HL-60/S4 treated with phorbol 12-myristate 13-acetate at 8.2 ng/mL for 4 days and 3 days (cell line): Measurements from ENCODE around the gene KLHL7.

Source experiments
- in situ Hi-C: fragments of 300-500 bp; cut with MboI; formaldehyde crosslinking; loops from 2 replicates; pipeline ENCODE4 v1.15.0; 2022; ENCODE audit warnings: low sequenced_read_pairs

KLHL7 gene, protein sequence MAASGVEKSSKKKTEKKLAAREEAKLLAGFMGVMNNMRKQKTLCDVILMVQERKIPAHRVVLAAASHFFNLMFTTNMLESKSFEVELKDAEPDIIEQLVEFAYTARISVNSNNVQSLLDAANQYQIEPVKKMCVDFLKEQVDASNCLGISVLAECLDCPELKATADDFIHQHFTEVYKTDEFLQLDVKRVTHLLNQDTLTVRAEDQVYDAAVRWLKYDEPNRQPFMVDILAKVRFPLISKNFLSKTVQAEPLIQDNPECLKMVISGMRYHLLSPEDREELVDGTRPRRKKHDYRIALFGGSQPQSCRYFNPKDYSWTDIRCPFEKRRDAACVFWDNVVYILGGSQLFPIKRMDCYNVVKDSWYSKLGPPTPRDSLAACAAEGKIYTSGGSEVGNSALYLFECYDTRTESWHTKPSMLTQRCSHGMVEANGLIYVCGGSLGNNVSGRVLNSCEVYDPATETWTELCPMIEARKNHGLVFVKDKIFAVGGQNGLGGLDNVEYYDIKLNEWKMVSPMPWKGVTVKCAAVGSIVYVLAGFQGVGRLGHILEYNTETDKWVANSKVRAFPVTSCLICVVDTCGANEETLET

GRCh38 chr7:23105644-23106056 lies at the start of gene KLHL7:
Gene KLHL7 (plus strand): TSS chr7:23105785. CDS start chr7:23106027, 242 bp downstream.
- in situ Hi-C loops, result no loop called here

DNA sequence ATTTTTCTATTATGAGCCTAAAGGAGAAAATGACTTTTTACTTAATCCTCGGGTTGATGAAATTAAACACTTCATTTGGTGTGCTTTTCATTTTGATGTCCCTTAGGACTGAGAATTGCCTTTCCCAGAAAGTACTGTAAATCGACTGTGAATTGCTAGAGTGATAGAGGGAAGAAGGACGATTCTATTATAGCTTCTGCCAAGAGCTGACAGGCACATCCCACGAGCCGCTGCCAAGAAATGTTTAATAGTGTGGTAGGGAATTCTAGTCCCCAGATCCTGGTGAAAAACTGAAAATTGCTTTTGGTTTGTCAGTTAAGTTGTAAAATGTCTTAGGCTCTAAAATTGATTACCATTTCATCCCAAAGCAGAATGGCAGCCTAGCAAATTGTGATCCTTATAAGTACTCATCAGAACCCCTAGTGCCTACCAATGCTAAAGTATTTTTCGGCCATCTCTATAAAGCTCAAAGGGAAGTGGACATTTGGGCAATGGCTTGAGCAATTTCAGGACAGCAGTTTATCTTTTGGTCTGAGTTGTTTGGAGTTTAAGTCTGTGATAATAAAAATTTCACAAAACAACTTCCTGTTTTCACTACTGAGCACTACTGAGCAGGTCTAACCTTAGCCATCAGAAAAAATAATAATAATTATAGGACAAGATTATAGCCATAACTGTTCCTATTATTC lies 47.0 kb upstream of the KLHL7 start:
- in situ Hi-C loops, result loop anchor here (25.0 kb wide), 1 partner anchor 496 kb away; no protein-coding TSS in a partner anchor

DNA sequence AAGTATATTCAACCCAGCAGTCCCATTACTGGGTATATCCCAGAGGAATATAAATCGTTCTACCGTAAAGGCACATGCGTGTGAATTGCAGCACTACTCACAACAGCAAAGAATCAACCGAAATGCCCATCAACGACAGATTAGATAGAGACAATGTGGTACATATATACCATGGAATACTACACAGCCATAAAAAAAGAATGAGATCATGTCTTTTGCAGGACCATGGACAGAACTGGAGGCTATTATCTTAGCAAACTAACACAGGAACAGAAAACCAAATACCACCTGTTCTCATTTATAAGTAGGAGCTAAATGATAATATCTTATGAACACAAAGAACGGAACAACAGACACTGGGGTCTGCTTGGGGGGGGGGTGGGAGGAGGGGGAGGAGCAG lies 44.3 kb upstream of the KLHL7 start:
- in situ Hi-C loops, result loop anchor here (25.0 kb wide), 1 partner anchor 499 kb away; no protein-coding TSS in a partner anchor

DNA sequence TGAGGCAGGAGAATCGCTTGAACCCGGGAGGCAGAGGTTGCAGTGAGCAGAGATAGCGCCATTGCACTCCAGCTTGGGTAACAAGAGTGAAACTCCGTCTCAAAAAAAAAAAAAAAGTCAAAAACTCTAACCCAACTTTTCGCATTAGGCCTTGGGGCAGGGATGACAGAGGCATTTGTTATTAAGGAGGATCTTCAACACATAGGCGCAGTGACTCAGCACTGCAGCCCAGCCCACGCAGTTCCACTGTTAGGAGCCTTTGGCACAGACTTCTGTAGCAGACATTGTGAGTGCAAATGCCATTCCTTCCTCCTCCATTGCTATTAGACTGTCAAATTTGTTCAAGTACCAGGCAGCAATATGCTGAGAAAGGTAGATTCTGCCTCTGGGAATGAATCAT lies 43.1 kb upstream of the KLHL7 start:
- in situ Hi-C loops, result loop anchor here (25.0 kb wide), 1 partner anchor 500 kb away; no protein-coding TSS in a partner anchor

GRCh38 chr7:23065974-23066373 lies 39.6 kb upstream of the KLHL7 start:
- in situ Hi-C loops, result loop anchor here (25.0 kb wide), 1 partner anchor 504 kb away; no protein-coding TSS in a partner anchor

DNA sequence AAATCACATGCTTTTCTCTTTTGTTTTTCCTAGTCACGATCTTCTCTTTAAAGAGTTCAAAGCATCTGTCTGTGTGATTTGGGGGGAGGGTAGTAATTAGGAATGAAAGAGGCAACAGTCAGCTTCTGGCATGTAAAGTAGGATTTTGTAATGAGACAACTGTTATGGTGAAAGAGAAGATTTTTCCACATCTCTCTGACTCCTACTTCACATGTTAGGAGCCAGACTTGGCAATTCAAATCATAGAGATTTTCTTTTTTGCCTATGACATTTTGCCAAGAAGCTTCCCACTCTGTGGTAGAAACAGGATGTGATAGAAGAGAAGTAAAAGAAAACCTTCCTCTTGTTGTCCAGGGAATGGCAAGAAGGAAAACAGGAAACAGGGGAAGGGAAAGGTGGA lies 38.3 kb upstream of the KLHL7 start:
- in situ Hi-C loops, result loop anchor here (25.0 kb wide), 1 partner anchor 505 kb away; no protein-coding TSS in a partner anchor

DNA sequence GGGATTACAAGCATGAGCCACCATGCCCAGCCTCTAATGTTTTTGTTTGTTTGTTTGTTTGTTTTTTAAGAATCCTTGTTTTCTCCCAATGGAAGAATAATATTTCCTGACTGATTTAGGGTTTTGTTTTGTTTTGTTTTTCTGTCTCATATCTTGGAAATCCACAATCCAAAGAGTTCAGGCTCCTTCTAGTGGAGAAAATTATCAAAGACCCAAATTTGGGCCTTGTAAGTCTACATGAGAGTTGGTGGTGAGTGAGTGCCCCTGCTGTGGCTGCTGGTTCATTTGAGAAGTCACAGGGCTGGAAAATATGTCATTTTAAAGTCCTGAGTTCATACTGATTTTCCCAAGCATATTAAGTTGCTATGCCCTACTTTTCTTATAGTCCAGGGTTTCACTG lies 33.5 kb upstream of the KLHL7 start:
- in situ Hi-C loops, result loop anchor here (25.0 kb wide), 1 partner anchor 510 kb away; no protein-coding TSS in a partner anchor

DNA sequence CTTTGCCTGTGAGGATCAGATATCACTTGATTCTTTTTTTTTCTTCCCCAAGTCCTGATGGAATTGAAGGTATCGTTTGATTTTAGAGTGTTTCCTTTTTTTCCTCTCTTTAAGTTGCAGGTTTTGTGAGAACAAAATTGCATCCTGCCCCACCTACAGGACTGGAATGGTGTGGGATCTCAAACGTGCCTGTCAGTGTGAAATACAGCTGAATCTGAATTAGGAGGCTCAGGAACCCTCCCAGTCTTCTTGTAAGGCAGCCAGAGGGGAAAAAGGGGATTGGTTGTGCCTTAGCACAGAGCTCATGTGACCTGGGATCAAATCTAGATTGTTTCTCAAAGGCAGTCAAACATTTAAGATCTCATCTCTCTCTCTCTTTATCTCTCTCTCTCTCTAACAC lies 32.7 kb upstream of the KLHL7 start:
- in situ Hi-C loops, result loop anchor here (25.0 kb wide), 1 partner anchor 511 kb away; no protein-coding TSS in a partner anchor

GRCh38 chr7:23074443-23075261 lies 30.9 kb upstream of the KLHL7 start:
- in situ Hi-C loops, result loop anchor here (25.0 kb wide), 1 partner anchor 512 kb away; no protein-coding TSS in a partner anchor

GRCh38 chr7:23075571-23075970 lies 30.0 kb upstream of the KLHL7 start:
- in situ Hi-C loops, result no loop called here

- in situ Hi-C loops, result no loop called here
Observed at GRCh38 chr7:23076772-23077171, 28.8 kb upstream of the KLHL7 start.

DNA sequence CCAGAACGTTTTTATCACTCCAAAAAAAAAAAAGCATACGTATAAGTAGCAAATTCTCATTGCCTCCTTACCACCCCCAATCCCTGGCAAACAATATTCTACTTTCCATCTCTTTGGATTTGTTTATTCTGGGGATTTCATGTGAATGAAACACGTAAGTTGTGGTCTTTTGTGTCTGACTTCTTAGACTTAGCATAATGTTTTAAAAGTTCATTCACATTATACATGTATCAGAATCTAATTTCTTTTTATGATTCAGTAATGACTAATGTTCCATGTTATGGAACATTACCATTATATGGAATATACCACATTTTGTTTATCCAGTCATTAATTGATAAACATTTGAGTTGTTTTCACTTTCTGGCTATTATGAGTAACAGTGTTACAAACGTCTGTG lies 12.5 kb upstream of the KLHL7 start:
- in situ Hi-C loops, result no loop called here

DNA sequence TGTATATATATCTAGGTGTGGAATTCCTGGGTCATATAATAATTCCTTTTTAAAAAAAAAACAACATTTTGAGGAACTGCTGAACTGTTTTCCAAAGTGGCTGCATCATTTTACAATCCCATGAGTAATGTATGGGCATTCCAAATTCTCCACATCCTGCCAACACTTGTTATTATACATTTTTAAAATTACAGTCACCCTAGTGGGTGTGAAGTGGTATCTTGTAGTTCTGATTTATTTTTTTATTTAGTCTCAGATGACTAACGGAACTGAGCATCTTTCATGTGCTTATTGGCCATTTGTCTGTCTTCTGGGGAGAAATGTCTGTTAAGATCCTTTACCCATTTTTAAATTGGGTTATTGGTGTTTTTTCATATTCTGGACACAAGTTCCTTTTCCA lies 12.0 kb upstream of the KLHL7 start:
- in situ Hi-C loops, result no loop called here

DNA sequence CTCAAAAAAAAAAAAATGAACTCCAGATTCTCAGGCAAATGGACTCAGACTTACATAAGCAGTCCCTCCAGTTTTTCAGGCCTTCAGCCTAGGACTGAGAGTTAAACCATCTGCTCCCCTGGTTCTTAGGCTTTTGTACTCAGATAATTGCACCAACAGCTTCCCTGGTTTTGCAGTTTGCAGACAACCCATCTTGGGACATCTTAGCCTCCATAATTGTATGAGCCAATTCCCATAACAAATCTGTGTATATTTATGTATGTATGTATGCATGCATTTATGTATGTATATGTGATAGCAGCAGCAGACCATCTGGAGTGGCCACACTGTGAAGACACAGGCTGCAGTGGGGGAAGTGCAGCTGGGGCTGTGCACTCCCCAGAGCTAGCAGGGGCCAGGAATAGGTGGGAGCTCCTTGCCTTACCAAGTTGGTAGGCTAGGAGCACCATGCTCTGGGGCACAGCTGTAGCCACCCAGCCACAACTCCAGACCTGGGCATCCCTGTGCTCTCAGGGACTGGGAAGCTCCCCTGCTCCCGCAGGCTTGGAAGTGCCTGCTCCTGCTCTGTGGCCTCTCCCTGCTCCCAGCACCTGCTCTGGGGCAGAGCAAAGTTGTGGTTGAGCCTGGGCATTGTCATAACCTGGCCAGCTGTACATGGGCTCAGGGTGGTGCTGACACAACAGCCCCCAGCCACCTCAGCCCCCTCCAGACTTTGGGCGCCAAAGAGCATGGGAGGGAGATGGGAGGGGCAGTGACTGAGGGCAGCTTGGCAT lies 8.9 kb upstream of the KLHL7 start:
- in situ Hi-C loops, result no loop called here

DNA sequence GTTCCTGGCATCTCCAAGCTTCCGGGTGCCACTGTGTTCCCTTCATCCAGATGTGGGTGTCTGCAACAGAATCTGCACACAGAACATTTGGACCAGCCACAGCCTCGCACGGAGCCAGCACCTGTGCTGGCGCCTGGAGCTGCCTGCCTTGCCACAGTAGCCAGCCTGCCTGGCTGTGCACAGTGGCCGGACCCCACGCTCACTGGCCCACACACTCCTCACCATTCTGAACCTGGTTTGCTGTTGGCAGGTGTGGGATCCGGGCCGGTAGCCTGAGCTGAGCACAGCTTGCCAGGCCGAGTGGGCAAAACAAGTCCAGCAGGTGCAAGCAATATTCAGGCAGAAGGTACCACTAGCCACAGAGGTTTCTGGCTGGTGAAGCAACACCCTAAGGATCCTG lies 7.6 kb upstream of the KLHL7 start:
- in situ Hi-C loops, result no loop called here

DNA sequence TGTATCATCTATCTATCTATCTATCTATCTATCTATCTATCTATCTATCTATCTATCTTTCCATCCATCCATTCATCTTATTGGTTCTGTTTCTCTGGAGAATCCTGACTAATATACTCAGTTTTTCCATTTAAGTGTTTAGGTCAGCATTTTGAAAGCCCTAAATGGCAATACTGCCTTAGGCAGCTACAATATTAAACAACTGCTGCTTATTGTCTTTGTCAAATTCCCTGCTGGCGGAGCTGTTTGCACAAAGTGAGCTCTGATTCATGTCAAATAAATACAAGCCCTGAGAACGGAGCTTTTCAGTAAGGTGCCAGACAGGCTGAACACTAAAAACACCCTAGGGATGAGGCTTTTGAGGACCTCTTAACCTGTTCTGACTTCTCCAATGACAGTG lies 7.1 kb upstream of the KLHL7 start:
- in situ Hi-C loops, result no loop called here

DNA sequence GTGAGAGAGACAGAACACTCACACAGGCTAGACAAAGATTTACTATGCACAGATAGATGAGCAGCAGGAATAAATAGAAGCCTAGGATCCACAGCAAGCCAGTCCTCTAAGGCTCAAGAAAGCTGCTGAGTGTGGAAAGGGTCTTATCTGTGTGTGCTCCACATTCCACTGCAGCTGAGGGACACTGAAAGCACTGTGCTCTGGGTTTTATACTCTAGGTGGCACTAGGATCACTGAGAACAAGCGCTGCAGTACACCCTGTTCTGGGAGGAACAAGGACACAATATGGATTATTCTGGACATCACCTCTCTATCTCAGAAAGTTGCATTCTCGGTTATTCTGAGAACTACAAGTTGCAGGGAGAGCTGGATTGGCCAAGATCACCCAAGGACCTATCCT lies 4.9 kb upstream of the KLHL7 start:
- in situ Hi-C loops, result no loop called here

DNA sequence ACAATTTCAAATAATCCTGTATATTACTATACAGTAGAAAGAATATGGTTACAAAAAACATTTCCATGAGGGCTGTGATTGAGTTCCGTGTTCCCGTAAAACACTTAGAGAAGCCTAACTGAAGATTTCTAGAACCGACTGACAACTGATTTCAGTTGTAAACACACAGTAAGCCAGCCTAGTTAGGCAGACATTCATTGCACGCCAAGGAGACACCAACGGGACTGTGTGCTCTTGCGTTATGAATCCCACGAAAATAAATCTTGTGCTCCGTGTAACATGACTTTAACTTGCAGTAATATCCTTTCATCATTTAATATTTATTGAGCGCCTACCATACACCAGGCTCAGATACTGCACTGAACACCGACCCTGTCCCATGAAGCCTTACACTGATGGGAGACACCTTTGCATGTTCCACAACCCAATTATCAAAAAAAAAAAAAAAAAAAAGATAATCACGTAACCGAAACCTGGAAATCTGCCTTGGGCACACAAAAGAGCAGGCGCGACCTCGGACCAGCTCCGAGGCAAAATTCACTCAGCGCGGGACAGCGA lies 420 bp upstream of the KLHL7 start:
- in situ Hi-C loops, result no loop called here

GRCh38 chr7:23106057-23106822 lies 655 bp downstream of the KLHL7 start:
- in situ Hi-C loops, result no loop called here
